Bronchial epithelial cell (primary cell): ENCODE measurements around the gene MS4A8. TPM values are rescaled to one million over a fixed set of nuclear protein-coding genes. Genes with fewer than 3 reads are reported as not detected.

Experiments used
- DNase-seq: peaks from one replicate; pipeline ENCODE4 v3.0.0-alpha.2; 2010; ENCODE audit warnings: low read depth
- FAIRE-seq: peaks from 2 replicates; lab custom pipeline; 2011; peaks lifted over from hg19 to GRCh38; lab: Jason Lieb, UNC
- H3K27me3 ChIP-seq: 2 replicates; pipeline ENCODE4 v1.5.1; 2011; ENCODE audit warnings: low read length; ENCODE audit not compliant: control insufficient read depth, insufficient read depth
- H3K36me3 ChIP-seq: 2 replicates; pipeline ENCODE4 v1.5.1; 2011; ENCODE audit warnings: low read length; ENCODE audit not compliant: control insufficient read depth, insufficient read depth
- H3K4me3 ChIP-seq: 2 replicates; pipeline ENCODE4 v1.5.1; 2011; ENCODE audit warnings: mild to moderate bottlenecking, low read depth, low read length, control low read depth
- CTCF ChIP-seq: IDR thresholded peaks from 2 replicates; pipeline ENCODE4 v1.5.1; 2011; ENCODE audit warnings: mild to moderate bottlenecking, moderate library complexity, low read length, control low read depth, inconsistent platforms; ENCODE audit not compliant: insufficient read depth, severe bottlenecking
- total RNA-seq: library from RNA; depleted of rRNA; stranded (reverse); fragments of >200 nt; gene quantifications from 2 replicates; pipeline ENCODE4 v1.2.1, GENCODE V29; 2014

Gene MS4A8
- total RNA-seq, 1 donor from 2014 or later, result not detected

GRCh38 chr11:60717956-60718355 lies 18.5 kb downstream of the MS4A8 start:
- H3K27me3 ChIP-seq, result no peaks in the 10 kb centered on the region
- H3K4me3 ChIP-seq, result no peak overlapping the region
- no peak for DNase-seq
- FAIRE-seq, result no peak
- H3K36me3 ChIP-seq, result no peaks in the 10 kb centered on the region
- no peak for TF ChIP-seq CTCF

- DNase-seq (no peak), FAIRE-seq (no peak)
- H3K4me3 ChIP-seq, result no peak overlapping the region
- no peaks in the 10 kb centered on the region for H3K36me3 ChIP-seq
- no peak for TF ChIP-seq CTCF
- no peaks in the 10 kb centered on the region for H3K27me3 ChIP-seq
Measured at GRCh38 chr11:60718524-60719316, 19.3 kb downstream of the MS4A8 start.

- no peak overlapping the region for H3K4me3 ChIP-seq
- no peak for DNase-seq
- TF ChIP-seq CTCF, result no peak
- no peaks in the 10 kb centered on the region for H3K27me3 ChIP-seq
- H3K36me3 ChIP-seq, result no peaks in the 10 kb centered on the region
- FAIRE-seq, result no peak
Measured at GRCh38 chr11:60719391-60719790, 20.0 kb downstream of the MS4A8 start.

- H3K27me3 ChIP-seq, result no peaks in the 10 kb centered on the region
Measured at GRCh38 chr11:60720460-60720859, 21.0 kb downstream of the MS4A8 start.

GRCh38 chr11:60724420-60724819 lies 25.0 kb downstream of the MS4A8 start, which contains the start of gene MS4A18:
MS4A18 (plus strand) TSS chr11:60724720.
- FAIRE-seq, result no peak
- no peaks in the 10 kb centered on the region for H3K36me3 ChIP-seq
- no peak for DNase-seq
- no peak for TF ChIP-seq CTCF
- no peak within 1 kb of the TSS for H3K4me3 ChIP-seq
- no peaks in the 10 kb centered on the region for H3K27me3 ChIP-seq

More at GRCh38 chr11:60720460-60720859, 21.0 kb downstream of the MS4A8 start:
- no peak for FAIRE-seq
- TF ChIP-seq CTCF, result no peak
- no peak for DNase-seq
- Histone ChIP-seq H3K4me3 (no peak overlapping the region), H3K36me3 (no peaks in the 10 kb centered on the region)
